ENCODE data around the gene CCDC177. TPM values are rescaled to one million over a fixed set of nuclear protein-coding genes. Genes with fewer than 3 reads are reported as not detected.

The CCDC177 gene
- polyA plus RNA-seq, 3 donors: not detected

DNA sequence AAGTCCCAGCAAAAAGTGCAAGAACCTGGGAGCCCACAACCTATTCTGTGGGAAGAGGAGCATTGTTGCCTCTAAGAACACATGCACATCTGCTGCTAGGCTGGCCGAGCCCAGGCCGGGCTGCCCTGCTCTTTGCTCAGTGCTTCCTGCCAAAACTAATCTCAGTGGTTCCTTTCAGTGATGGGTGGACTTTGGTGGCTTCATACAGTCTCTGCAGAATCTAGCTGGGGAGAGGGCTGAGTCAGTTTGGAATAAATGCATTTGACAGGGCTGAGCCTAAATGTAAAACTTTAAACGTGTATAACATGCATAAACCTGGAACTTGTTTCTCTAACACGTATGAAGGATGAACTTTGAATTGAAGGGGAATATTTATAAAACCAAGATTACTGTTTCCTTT is 44.6 kb downstream of the CCDC177 start:
- DNase-seq: no peak
- H3K9me3 Mint-ChIP-seq: no peaks in the 10 kb centered on the region
- Histone ChIP-seq H3K4me3 (replicated peaks in 1 of 3; ENCODE audit: low read depth in 2 of 3, low read length in 3 of 3) (no peak overlapping the region), H3K9me3 (replicated peaks in 1 of 2; ENCODE audit: control insufficient read depth in 1 of 2, insufficient read depth in 1 of 2, low read length in 2 of 2) (no peaks in the 10 kb centered on the region), H3K27ac (ENCODE audit: low read depth in 1 of 2, low read length in 2 of 2) (no peak overlapping the region), H3K36me3 (replicated peaks in 1 of 2; ENCODE audit: control insufficient read depth in 1 of 2, insufficient read depth in 2 of 2, low read length in 2 of 2) (no peaks in the 10 kb centered on the region), H3K4me2 (replicated peaks; ENCODE audit: extremely low read depth, low read length, poor library complexity, severe bottlenecking) (no peak overlapping the region), H2AFZ (ENCODE audit: insufficient read depth, low read depth, low read length, poor library complexity, severe bottlenecking) (no peak overlapping the region), H3K4me1 (ENCODE audit: control insufficient read depth in 1 of 2, insufficient read depth in 2 of 2, low read length in 2 of 2) (no peaks in the 10 kb centered on the region), H3K79me2 (ENCODE audit: insufficient read depth, low read length) (no peaks in the 10 kb centered on the region), H3K27me3 (ENCODE audit: control insufficient read depth in 2 of 2, insufficient read depth in 2 of 2, low read length in 2 of 2) (no peaks in the 10 kb centered on the region), H3K9ac (ENCODE audit: insufficient read depth, low read length, poor library complexity, severe bottlenecking) (no peak overlapping the region), H4K20me1 (ENCODE audit: insufficient read depth, low read length) (no peaks in the 10 kb centered on the region)
- no peak overlapping the region for H3K27ac Mint-ChIP-seq
- 80% methylated on average over 1 of the region's 4 CpGs for WGBS (ENCODE audit: insufficient coverage)
- no peaks in the 10 kb centered on the region for H3K4me1 Mint-ChIP-seq
- H3K36me3 Mint-ChIP-seq: no peaks in the 10 kb centered on the region
- TF ChIP-seq, protein P1, sequence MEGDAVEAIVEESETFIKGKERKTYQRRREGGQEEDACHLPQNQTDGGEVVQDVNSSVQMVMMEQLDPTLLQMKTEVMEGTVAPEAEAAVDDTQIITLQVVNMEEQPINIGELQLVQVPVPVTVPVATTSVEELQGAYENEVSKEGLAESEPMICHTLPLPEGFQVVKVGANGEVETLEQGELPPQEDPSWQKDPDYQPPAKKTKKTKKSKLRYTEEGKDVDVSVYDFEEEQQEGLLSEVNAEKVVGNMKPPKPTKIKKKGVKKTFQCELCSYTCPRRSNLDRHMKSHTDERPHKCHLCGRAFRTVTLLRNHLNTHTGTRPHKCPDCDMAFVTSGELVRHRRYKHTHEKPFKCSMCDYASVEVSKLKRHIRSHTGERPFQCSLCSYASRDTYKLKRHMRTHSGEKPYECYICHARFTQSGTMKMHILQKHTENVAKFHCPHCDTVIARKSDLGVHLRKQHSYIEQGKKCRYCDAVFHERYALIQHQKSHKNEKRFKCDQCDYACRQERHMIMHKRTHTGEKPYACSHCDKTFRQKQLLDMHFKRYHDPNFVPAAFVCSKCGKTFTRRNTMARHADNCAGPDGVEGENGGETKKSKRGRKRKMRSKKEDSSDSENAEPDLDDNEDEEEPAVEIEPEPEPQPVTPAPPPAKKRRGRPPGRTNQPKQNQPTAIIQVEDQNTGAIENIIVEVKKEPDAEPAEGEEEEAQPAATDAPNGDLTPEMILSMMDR (IDR thresholded peaks at IDR 0.05): no peak
- H3K27me3 Mint-ChIP-seq (ENCODE audit: low read depth in 3 of 3): peaks cover 12 to 19% (median 13%) of the 10 kb centered on the region in 3 donors
- H3K4me3 Mint-ChIP-seq: no peak overlapping the region
- intact Hi-C loops (cut with micrococcal nuclease): loop anchor here in 1 of 2 donors (5.0 kb wide), 1 partner anchor 42 kb away; the partner anchor contains the start of gene CCDC177

DNA sequence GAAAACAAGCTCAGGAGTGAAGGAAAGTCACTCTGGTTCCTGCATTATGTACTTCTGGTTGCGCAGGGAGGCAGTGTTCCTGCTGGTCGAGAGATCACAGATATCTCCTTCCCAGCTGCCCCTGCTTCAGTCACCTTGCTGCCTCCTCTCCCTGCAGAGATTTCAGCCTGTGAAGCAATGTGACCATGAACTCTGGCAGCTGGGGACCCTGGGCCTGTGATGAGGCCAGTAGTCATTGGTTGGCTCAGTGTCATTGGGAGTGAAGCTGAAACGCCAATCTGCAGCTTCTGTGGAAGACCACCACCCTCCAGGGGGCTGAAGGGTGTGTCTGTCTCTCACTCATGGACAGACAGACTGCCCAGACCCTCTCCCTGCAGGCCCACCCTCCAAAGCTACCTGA is 45.1 kb downstream of the CCDC177 start:
- no peak overlapping the region for H3K27ac Mint-ChIP-seq
- H3K36me3 ChIP-seq (replicated peaks in 1 of 2; ENCODE audit: control insufficient read depth in 1 of 2, insufficient read depth in 2 of 2, low read length in 2 of 2): no peaks in the 10 kb centered on the region
- no peaks in the 10 kb centered on the region for H3K9me3 ChIP-seq (replicated peaks in 1 of 2; ENCODE audit: control insufficient read depth in 1 of 2, insufficient read depth in 1 of 2, low read length in 2 of 2)
- intact Hi-C loops (cut with micrococcal nuclease): no loop called here
- WGBS (ENCODE audit: insufficient coverage): 92% methylated on average over 2 of the region's 3 CpGs
- H3K4me3 Mint-ChIP-seq: no peak overlapping the region
- H3K4me1 ChIP-seq (ENCODE audit: control insufficient read depth in 1 of 2, insufficient read depth in 2 of 2, low read length in 2 of 2): no peaks in the 10 kb centered on the region
- no peaks in the 10 kb centered on the region for H3K9me3 Mint-ChIP-seq
- H3K27ac ChIP-seq (ENCODE audit: low read depth in 1 of 2, low read length in 2 of 2): no peak overlapping the region
- no peaks in the 10 kb centered on the region for H4K20me1 ChIP-seq (ENCODE audit: insufficient read depth, low read length)
- no peaks in the 10 kb centered on the region for H3K79me2 ChIP-seq (ENCODE audit: insufficient read depth, low read length)
- no peaks in the 10 kb centered on the region for H3K4me1 Mint-ChIP-seq
- no peaks in the 10 kb centered on the region for H3K36me3 Mint-ChIP-seq
- TF ChIP-seq, protein P1 (IDR thresholded peaks at IDR 0.05): no peak
- no peaks in the 10 kb centered on the region for H3K27me3 ChIP-seq (ENCODE audit: control insufficient read depth in 2 of 2, insufficient read depth in 2 of 2, low read length in 2 of 2)
- H2AFZ ChIP-seq (ENCODE audit: insufficient read depth, low read depth, low read length, poor library complexity, severe bottlenecking): no peak overlapping the region
- no peak overlapping the region for H3K4me2 ChIP-seq (replicated peaks; ENCODE audit: extremely low read depth, low read length, poor library complexity, severe bottlenecking)
- no peak overlapping the region for H3K4me3 ChIP-seq (replicated peaks in 1 of 3; ENCODE audit: low read depth in 2 of 3, low read length in 3 of 3)
- peaks cover 9 to 16% (median 12%) of the 10 kb centered on the region in 3 donors for H3K27me3 Mint-ChIP-seq (ENCODE audit: low read depth in 3 of 3)
- H3K9ac ChIP-seq (ENCODE audit: insufficient read depth, low read length, poor library complexity, severe bottlenecking): no peak overlapping the region
- DNase-seq: no peak
